HG03439 (cell line): ENCODE results near the gene AP2A1.
"Not testable (repeated sequence)": the region's sequence is repeated elsewhere in the genome, so short reads cannot be mapped to it uniquely, and the experiment has no call there.

ENCODE experiments used
- ATAC-seq: cut with Tn5 transposase; IDR thresholded peaks from one replicate; pipeline ENCODE4 v1.9.1; 2021; ENCODE audit warnings: mild to moderate bottlenecking, moderate library complexity; ENCODE audit not compliant: unreplicated experiment

The AP2A1 gene

DNA sequence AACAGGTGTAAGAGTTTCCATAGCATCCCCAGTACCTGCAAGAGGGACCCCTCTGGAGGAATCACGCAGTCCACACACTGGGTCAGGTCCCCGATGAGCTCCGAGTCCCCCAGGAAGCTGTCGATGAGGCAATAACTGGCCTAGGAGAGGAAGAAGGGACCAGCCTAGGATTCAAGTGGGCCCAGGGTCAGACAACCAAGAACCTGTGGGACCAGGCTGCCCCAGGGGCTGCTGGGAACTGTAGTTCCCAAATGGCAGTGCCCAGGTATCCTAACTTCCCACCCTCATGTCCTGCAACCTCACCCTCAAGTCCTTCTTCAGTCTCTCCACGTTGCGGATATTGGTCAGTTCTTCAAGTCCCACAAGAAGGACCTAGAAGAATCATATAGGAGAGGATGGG, 44.5 kb downstream of the AP2A1 start:
- ATAC-seq: no peak

DNA sequence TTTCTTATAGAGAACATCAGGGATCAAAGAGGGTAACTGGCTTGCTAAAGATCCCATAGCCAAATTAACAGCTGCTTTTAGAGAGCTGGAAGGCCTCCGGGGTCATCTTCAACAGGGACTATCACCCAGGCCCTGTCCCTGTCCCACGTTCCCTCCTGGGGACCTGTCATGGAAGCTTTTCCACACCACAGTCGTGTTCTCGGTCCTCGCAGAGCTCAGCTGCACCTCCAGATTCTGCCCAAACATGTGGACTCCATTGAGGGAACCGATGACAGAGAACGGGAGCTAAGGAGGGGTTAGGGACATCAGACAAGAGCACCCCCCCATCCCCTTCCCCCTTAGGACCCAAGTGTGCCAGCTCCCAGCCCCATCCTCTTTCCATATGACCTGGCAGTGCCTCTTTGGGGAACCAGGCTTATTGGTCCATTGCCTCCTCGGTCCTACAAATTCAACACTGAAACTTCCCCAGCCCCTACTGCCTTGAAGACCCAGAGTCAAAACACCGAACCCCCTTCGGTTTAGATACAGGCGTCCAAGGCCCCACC, 45.7 kb downstream of the AP2A1 start:
- ATAC-seq: no peak

DNA sequence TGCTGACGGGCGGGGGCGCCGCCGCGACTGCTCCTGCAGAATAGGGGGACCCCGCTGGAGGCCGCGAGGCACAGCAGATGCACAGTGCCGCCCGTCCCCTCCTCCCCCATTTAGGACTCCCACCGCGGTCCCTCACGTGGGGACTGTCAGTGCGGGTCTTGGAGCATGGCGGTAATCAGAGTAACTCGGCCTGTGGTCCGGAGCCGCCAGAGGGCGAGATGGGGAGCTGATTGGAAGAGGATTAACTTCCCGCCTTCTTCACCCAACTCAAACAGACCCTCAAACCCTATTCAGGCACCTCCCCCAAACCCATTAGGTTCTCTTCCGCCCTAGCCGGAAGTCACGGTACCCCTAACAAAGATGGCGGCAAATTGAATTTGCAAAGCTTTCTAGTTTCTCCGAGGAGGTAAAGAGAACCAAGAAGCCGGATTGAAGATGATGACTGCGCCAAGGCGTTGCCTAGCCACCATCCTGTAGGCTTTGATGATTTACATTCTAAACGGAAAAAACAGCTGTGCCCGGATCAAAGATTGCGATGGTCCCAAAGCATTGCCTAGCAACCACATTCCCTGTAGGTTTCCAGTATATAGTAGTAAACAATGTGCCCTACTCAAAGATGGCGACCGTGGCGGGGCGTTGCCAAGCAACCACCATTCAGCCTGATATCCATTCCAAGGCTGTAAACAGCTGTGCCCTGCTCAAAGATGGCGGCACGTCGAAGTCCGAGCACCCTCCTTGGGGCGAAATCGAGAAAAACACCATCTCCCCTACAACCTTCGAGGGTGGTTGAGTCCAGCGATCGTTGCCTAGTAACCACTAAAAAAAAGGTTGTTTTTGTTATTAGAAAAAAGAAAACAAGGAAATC, 46.4 kb downstream of the AP2A1 start, which contains the start of gene FUZ:
Gene FUZ (minus strand): TSS at position 296 of the 865 bp plus-strand sequence. CDS start 186 bp downstream, at position 110.
- ATAC-seq: peak; percentile 48

DNA sequence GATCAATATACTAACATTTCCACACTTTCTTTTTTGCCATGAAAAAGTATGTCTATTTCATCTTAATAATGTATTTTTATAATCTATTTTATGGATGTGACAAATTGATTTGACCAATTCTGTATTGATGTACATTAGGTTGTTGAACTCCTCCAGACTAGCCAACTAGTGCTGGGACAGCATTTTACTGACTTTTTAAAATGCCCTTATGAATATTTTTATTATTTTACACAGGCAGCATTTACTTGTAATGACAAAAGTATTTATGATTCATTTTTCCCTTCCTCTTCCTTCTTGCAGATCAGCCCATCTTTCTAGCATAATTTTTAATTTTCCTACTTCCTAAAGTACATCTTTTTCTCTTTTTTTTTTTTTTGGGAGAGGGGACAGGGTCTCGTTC, 47.2 kb downstream of the AP2A1 start:
- no peak for ATAC-seq

DNA sequence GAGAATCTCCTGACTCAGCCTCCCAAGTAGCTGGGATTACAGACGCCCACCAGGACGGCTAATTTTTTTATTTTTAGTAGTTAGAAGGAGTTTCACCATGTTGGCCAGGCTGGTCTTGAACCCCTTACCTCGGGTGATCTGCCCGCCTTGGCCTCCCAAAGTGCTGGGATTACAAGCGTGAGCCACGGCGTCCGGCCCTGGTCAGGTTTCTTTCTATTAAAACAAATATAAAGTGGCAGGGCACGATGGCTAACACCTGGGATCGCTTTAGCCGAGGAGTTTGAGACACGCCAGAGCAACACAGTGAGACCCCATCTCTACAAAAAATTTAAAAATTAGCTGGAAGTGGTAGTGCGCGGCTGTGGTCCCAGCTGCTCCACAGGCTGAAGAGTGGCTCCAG, 49.8 kb downstream of the AP2A1 start:
- ATAC-seq: no peak

DNA sequence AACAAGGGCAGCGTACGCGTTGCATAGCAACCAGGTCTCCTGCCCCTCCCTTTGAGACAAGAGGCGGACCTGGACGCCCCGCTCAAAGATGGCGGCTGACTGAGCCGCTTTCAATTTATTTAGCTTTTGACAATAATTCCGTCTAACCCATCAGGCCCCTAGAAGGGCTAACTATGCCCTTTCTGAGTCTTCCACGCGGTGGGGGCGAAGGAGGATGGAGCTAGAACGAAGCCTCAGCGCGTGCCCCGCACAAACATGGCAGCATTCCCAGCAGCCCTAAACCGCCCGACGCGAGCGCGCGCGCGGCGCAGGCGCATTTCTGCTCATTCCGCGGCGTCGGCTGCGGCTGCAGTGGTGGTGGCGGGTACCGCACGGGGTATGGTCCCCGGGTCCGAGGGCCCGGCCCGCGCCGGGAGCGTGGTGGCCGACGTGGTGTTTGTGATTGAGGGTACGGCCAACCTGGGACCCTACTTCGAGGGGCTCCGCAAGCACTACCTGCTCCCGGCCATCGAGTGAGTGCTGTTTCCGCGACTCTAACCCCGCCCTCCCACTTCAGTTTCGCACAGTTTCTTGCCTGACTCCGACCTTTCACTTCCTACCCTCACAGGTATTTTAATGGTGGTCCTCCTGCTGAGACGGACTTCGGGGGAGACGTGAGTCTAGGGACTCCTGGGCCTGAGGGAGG, 51.3 kb downstream of the AP2A1 start, which contains the start of gene MED25:
Gene MED25 (plus strand): TSS at position 326 of the 685 bp plus-strand sequence. CDS start 53 bp downstream, at position 379.
- ATAC-seq: peak; percentile 66

DNA sequence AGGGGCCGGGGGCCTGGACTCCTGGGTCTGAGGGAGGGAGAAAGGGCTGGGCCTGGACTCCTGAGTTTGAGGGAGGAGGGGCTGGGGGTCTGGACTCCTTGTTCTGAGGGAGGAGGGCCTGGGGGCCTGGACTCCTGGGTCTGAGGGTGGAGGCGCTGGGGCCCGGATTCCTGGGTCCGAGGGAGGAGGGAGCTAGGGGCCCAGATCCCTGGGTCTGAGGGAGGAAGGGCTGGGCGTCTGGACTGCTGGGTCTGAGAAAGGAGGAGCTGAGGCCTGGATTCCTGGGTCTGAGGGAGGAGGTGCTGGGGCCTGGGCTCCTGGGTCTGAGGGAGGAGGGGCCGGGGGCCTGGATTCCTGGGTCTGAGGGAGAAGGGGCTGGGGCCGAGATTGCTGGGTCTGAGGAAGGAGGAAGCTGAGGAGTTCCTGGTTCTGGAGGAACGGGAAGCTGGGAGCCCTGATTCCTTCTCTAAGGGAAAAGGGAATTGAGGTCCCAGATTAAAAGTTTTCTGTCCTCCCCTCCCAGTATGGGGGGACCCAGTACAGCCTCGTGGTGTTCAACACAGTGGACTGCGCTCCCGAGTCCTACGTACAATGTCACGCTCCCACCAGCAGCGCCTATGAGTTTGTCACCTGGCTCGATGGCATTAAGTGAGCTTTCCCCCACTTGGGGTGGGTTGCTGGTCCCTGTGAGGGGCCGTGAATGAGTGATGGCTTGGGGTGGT, 52.0 kb downstream of the AP2A1 start:
- no peak for ATAC-seq

DNA sequence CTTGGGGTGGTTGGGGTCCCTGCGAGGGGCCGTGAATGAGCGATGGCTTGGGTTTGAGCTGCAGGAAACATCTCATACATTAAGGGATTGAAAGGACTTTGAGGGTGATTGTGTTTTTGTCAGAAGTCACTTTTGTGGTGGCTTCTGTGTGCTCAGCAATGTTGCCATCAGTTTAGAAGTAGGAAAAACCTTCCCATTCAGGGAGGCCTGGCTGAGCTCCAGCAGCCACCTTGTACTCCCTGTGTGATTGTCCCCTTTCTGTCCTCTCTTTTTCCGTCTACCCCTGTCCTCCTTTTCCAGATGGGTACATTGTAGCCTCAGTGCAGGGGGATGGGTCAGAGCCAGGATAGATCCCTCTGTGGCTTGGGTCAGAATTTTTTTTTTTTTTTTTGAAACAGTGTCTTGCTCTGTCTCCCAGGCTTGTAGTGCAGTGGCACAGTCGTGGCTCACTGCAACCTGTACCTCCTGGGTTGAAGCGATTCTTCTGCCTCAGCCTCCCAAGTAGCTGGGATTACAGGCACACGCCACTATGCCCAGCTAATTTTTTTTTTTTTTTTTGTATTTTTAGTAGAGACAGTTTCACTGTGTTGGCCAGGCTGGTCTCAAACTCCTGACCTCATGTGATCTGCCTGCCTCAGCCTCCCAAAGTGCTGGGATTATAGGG, 52.8 kb downstream of the AP2A1 start:
- not testable (repeated sequence) for ATAC-seq

DNA sequence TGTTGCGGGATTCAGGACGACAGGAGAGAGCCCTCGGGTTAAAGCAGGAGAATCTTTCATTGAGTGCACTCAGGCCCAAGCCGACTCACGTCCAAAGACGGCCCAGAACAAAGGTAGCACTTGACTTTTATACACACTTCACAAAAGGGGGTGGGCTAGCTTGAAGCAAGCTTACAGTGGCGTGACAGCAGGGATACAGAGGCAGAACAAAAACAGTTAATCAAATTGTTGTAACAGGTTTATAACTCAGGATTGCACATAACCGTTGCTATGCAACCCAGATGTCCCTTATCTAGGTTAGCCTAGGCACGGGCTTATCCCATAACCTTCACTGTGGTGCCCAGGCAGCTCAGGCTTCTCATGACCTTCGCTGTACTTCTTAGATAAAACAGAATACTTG, 53.3 kb downstream of the AP2A1 start:
- ATAC-seq: no peak

DNA sequence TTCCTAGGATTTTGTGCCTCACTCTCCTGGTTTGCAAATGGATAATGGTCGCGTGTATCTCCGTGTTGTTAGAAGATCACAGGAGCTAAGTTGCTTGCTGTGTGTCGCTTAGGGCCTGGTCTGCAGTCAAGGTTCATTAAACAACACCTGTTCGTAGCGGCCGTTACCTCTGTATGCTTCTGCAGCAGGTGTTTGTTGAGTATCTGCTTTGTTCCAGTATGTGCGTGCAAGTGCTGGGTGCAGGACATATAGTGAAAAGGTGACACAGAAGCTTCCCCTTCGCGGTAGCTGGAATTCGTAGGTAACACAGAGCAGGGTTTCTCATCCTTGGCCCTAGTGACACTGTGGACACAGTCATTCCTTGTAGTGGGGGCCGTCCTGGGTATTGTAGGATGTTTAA, 56.7 kb downstream of the AP2A1 start:
- no peak for ATAC-seq

DNA sequence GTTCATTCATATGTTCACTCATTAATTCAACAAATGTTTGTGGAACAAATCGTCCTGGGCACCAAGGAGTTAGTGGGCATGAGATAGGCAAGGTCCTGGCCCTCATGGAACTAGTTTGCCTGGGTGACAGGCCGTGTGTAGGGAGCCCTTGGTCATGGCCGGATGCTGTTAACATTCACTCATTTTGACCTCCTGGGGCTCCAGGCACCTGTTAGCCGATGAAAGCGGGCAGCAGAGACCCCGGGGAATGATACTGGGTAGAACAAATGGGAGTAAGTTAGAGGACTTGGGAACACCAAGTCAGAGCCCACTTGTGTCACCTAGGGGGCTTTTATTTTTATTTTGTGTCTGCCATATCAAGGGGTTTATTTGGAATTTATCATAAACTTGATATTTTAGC, 57.9 kb downstream of the AP2A1 start:
- no peak for ATAC-seq

DNA sequence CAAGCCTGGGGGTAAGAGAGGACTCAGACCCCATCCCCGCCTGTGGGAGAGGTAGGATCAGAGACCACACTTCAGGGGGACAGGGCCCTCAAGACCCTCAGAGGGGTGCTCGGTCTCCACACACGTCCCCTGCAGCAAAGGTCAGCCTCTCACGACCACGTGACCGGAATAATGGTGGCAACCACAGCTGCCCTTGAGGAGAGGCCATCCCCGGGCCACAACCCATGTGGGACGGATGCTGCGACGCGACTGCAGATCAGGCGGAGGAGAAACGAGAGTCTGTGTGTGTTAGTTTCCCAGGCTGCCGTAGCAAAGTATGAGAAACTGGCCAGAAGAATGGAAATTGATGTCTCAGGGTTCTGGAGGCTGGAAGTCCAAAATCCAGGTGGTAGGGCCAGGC, 60.2 kb downstream of the AP2A1 start:
- ATAC-seq: no peak

DNA sequence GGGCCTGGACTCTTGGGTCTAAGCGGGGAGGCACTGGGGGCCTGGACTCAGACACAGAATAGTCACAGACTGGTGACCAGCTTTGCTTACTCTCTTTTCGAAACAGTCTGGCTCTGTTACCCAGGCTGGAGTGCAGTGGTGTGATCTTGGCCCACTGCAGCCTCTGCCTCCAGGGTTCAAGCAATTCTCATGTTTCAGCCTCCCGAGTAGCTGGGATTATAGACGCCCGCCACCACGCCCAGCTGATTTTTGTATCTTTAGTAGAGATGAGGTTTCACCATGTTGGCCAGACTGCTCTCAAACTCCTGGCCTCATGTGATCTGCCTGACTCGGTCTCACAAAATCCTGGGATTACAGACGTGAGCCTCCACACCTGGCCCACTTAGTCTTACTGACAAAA, 62.4 kb downstream of the AP2A1 start:
- ATAC-seq: no peak

DNA sequence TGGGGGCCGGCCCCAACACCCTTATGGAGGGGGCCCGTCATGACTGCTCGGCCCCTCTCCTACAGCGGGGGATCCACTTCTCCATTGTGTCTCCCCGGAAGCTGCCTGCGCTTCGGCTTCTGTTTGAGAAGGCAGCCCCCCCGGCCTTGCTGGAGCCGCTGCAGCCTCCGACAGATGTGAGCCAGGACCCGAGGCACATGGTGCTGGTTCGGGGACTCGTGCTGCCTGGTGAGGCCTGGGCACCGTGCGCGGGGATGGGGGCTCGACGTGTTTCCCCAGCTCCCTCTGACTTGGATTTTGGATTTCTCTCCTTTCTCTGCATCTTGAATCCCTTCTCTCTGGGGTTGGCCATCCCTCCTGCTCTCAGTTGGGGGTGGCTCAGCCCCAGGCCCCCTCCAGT, 62.9 kb downstream of the AP2A1 start:
- ATAC-seq: no peak

DNA sequence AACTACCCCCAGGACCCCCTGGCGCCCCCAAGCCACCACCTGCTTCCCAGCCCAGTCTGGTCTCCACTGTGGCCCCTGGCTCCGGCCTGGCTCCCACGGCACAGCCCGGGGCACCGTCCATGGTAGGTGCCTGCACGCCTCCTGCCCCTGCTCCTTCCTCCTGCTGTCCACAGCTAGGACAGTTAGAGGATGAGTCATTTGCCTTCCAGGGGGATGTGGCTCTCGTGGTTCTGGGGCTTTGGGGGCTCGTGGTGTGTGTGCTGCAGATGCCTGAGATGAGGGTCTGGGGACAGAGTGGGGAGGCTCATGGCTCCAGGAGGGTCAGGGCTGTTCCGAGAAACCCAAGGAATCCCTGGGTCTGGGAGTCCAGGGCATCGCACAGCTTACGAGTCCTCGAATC, 64.0 kb downstream of the AP2A1 start:
- no peak for ATAC-seq

DNA sequence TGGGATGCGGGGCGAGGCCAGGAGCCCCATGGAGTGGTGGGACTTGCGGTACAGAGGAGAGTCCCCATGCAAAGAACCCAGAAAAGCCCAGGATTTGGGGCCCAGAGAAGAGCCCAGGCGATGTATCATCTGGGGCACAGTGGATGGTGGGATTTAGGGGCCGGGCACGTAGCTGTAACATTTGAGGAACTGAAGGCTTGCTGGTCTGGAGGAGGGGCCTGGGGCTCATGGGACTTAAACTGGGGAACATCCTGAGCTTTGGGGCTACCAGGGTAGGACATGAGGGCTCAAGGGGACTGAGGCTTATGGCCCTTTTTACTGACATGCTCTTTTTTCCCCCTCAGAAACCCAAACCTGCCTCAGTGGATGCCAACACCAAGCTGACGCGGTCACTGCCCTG, 64.8 kb downstream of the AP2A1 start:
- no peak for ATAC-seq

DNA sequence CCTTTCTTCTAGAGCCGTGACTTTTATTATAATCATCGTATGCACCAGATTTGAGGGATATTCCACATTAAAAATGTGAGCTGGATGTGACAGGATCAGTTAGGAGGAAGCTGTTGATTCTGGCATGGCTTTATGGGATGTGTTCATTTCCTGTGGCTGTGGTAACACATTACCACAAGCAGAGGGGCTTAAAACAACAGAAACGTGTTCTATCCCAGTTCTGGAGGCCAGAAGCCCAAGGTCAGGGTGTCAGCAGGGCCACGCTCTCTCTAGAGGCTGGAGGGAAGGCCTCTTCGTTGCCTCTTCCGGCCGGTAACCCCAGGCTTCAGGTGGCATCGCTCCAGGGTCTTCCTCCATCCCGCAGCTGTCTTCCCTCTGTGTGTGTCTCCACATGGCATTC, 65.8 kb downstream of the AP2A1 start:
- ATAC-seq: no peak

DNA sequence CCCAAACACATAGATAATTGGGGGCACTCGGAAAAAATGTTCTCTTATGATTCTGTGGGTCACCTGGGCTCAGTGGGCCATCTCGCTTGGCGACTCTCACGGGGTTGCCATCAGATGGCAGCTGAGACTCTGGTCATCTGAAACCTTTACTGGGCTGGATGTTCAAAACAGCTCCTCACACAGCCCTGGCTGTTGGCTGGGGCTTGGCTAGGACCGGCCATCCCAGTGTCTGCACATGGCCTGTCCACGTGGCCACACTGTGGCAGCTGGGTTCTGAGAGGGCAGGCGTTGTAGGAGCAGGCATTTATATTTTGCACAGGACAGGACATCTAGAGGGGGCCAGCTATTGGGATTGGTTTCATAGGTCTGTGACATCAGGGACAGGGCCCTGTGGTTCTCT, 66.8 kb downstream of the AP2A1 start:
- no peak for ATAC-seq

DNA sequence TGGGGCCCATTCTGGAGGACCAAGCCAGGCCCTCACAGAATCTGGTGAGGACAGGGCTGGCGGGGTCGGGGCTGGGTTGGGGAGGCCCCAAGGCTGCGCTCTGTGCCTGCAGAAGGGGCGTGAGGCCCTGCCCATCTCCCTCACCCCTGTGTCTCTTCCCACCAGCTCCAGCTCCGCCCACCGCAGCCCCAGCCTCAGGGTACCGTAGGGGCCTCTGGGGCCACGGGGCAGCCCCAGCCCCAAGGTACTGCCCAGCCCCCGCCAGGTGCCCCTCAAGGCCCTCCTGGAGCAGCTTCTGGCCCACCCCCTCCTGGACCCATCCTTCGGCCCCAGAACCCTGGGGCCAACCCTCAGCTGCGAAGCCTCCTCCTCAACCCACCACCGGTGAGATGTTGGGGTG, 68.8 kb downstream of the AP2A1 start:
- ATAC-seq: no peak

DNA sequence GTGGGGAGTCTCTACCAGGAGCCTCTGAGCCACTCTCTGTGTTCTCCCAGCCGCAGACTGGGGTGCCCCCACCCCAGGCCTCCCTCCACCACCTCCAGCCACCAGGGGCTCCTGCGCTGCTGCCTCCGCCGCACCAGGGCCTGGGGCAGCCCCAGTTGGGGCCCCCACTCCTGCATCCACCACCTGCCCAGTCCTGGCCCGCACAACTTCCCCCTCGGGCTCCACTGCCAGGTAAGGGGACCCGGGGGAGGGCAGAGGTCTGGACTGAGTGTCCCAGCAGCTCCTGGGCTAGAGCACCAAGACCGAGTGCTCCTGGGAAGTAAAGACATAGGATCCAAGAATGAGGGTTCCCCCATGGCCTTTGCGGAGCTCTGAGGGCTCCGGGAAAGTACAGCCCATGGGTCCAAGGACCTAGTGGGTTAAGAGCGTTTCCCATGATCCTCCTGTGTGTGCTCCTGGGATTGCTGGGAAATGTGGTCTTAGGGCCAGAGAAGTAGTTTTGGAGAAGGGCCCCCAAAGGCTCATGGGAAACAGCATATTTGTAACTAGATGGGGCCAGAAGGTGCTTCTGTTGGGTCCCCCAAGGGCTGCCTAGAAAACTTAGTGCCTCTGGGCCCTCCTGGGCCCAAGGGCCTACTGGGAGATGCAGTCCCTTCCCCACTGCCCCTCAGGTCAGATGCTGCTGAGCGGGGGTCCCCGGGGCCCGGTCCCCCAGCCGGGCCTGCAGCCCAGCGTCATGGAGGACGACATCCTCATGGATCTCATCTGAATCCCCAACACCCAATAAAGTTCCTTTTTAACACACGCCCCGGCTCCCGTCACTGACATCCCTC, 69.6 kb downstream of the AP2A1 start:
- no peak for ATAC-seq
